ENCODE measurements around the gene SH3RF3. TPM values are rescaled to one million over a fixed set of nuclear protein-coding genes. Genes with fewer than 3 reads are reported as not detected.

SH3RF3 gene
- total RNA-seq, 4 donors from 2014 or later = 2.8 to 5.7 (median 3.0) TPM

GRCh38 chr2:109353806-109354745, 225.1 kb downstream of the SH3RF3 start:
- peaks cover 37 to 41% of the 10 kb centered on the region in 2 donors for H3K4me1 ChIP-seq
- H3K4me3 ChIP-seq = no peak overlapping the region
- ATAC-seq (no peak), DNase-seq (no peak)
- H3K9me3 ChIP-seq = no peaks in the 10 kb centered on the region
- in situ Hi-C loops (cut with MboI; ENCODE audit: low sequenced_read_pairs in 4 of 4) = no loop called here
- intact Hi-C loops (cut with DNase I; ENCODE audit: low total_unique reads) = no loop called here
- no peaks in the 10 kb centered on the region for H3K36me3 ChIP-seq
- H3K27ac ChIP-seq = no peak overlapping the region
- H3K27me3 ChIP-seq = no peaks in the 10 kb centered on the region
- TF ChIP-seq POLR2A (IDR thresholded peaks at IDR 0.05) (no peak), CTCF (IDR thresholded peaks at IDR 0.05 in 4 of 5, conservative IDR thresholded peaks at IDR 0.05 in 1 of 5) (no peak)

GRCh38 chr2:109355192-109355843, 226.3 kb downstream of the SH3RF3 start:
- no peak for DNase-seq
- H3K36me3 ChIP-seq = no peaks in the 10 kb centered on the region
- TF ChIP-seq CTCF (IDR thresholded peaks at IDR 0.05 in 4 of 5, conservative IDR thresholded peaks at IDR 0.05 in 1 of 5) (no peak), POLR2A (IDR thresholded peaks at IDR 0.05) (no peak)
- ATAC-seq = no peak
- in situ Hi-C loops (cut with MboI; ENCODE audit: low sequenced_read_pairs in 4 of 4) (no loop called here), intact Hi-C loops (cut with DNase I; ENCODE audit: low total_unique reads) (no loop called here)
- H3K9me3 ChIP-seq = no peaks in the 10 kb centered on the region
- H3K27me3 ChIP-seq = no peaks in the 10 kb centered on the region
- no peak overlapping the region for H3K4me3 ChIP-seq
- H3K4me1 ChIP-seq = peaks cover 26 to 29% of the 10 kb centered on the region in 2 donors
- H3K27ac ChIP-seq = no peak overlapping the region

GRCh38 chr2:109356324-109357035, 227.5 kb downstream of the SH3RF3 start:
- no peak for TF ChIP-seq CTCF (IDR thresholded peaks at IDR 0.05 in 4 of 5, conservative IDR thresholded peaks at IDR 0.05 in 1 of 5)
- no peak for TF ChIP-seq POLR2A (IDR thresholded peaks at IDR 0.05)
- in situ Hi-C loops (cut with MboI; ENCODE audit: low sequenced_read_pairs in 4 of 4) = no loop called here
- no peak for DNase-seq

GRCh38 chr2:109364217-109364616, 235.2 kb downstream of the SH3RF3 start:
- intact Hi-C loops (cut with DNase I; ENCODE audit: low total_unique reads) = no loop called here

More at GRCh38 chr2:109356324-109357035, 227.5 kb downstream of the SH3RF3 start:
- intact Hi-C loops (cut with DNase I; ENCODE audit: low total_unique reads) = no loop called here
- Histone ChIP-seq H3K4me1 (peaks cover 16 to 18% of the 10 kb centered on the region in 2 donors), H3K4me3 (no peak overlapping the region), H3K27ac (no peak overlapping the region), H3K9me3 (no peaks in the 10 kb centered on the region), H3K27me3 (no peaks in the 10 kb centered on the region), H3K36me3 (no peaks in the 10 kb centered on the region)
- no peak for ATAC-seq

More at GRCh38 chr2:109364217-109364616, 235.2 kb downstream of the SH3RF3 start:
- DNase-seq (no peak), ATAC-seq (no peak)
- no peaks in the 10 kb centered on the region for H3K36me3 ChIP-seq
- H3K9me3 ChIP-seq = no peaks in the 10 kb centered on the region
- in situ Hi-C loops (cut with MboI; ENCODE audit: low sequenced_read_pairs in 4 of 4) = no loop called here
- H3K4me1 ChIP-seq = peaks cover 20 to 23% of the 10 kb centered on the region in 2 donors
- H3K4me3 ChIP-seq = no peak overlapping the region
- no peak overlapping the region for H3K27ac ChIP-seq
- TF ChIP-seq CTCF (IDR thresholded peaks at IDR 0.05 in 4 of 5, conservative IDR thresholded peaks at IDR 0.05 in 1 of 5) (no peak), POLR2A (IDR thresholded peaks at IDR 0.05) (no peak)
- no peaks in the 10 kb centered on the region for H3K27me3 ChIP-seq
